Activated CD4-positive, alpha-beta T cell treated with anti-CD3 and anti-CD28 coated beads for 36 hours (primary cell): ENCODE results near the gene TBC1D2. TPM values are rescaled to one million over a fixed set of nuclear protein-coding genes. Genes with fewer than 3 reads are reported as not detected.
A peak's percentile ranks its signal among the peaks of the same experiment; 100 is the strongest.
"Not testable (repeated sequence)": the region's sequence is repeated elsewhere in the genome, so short reads cannot be mapped to it uniquely, and the experiment has no call there.

ENCODE experiments used
- ATAC-seq: fragments of 200-7000 bp; cut with Tn5 transposase; one replicate; pipeline ENCODE4 v1.10.0; 2021; ENCODE audit warnings: mild to moderate bottlenecking, moderate library complexity
- CTCF ChIA-PET: fragments of 350-600 bp; sonication (Branson Sonifier 250); formaldehyde crosslinking; loops from one replicate; lab custom pipeline; 2021; ENCODE audit warnings: antibody characterized with exemption; lab: Charles Lee
- POLR2A ChIA-PET: fragments of 350-600 bp; sonication (Branson Sonifier 250); formaldehyde crosslinking; loops from one replicate; lab custom pipeline; 2021; ENCODE audit warnings: antibody characterized with exemption, inconsistent platforms; lab: Charles Lee
- DNase-seq: peaks from one replicate; pipeline ENCODE4 v3.0.0-alpha.2; 2020
- H3K27ac Mint-ChIP-seq: one replicate; pipeline ENCODE4 v1.8.0; 2021; ENCODE audit warnings: mixed read lengths
- H3K27me3 Mint-ChIP-seq: one replicate; pipeline ENCODE4 v1.8.0; 2021; ENCODE audit warnings: mixed read lengths
- H3K36me3 Mint-ChIP-seq: one replicate; pipeline ENCODE4 v1.8.0; 2021; ENCODE audit warnings: low read depth, mixed read lengths
- H3K4me1 Mint-ChIP-seq: one replicate; pipeline ENCODE4 v1.8.0; 2021; ENCODE audit warnings: mixed read lengths
- H3K4me3 Mint-ChIP-seq: one replicate; pipeline ENCODE4 v1.8.0; 2021; ENCODE audit warnings: mild to moderate bottlenecking, moderate library complexity, mixed read lengths
- H3K9me3 Mint-ChIP-seq: one replicate; pipeline ENCODE4 v1.8.0; 2021; ENCODE audit warnings: low read depth, mixed read lengths
- intact Hi-C, 2 experiments: fragments of 100-400 bp; cut with DNase I in 1 of 2; cut with micrococcal nuclease in 1 of 2; formaldehyde crosslinking; loops; one replicate each; pipeline versions ENCODE4 v1.14.2 to v1.15.1; 2022 to 2024; cut with DNase I, micrococcal nuclease
- total RNA-seq, 2 experiments: library from RNA; stranded (reverse); gene quantifications; one replicate each; pipeline ENCODE4 v1.2.3, GENCODE V29; 2021

The TBC1D2 gene
- total RNA-seq, 2 experiments from 2014 or later = 2.8 to 3.2 TPM

- H3K36me3 Mint-ChIP-seq, H3K4me3 Mint-ChIP-seq, intact Hi-C loops, H3K27me3 Mint-ChIP-seq, H3K27ac Mint-ChIP-seq, DNase-seq, H3K9me3 Mint-ChIP-seq, H3K4me1 Mint-ChIP-seq, ATAC-seq, CTCF ChIA-PET, POLR2A ChIA-PET: not testable (repeated sequence)
These were observed 14.8 kb upstream of the TBC1D2 start for GRCh38 chr9:98270284-98270683.

GRCh38 chr9:98269652-98270051 lies 14.2 kb upstream of the TBC1D2 start:
- POLR2A ChIA-PET, CTCF ChIA-PET, DNase-seq, H3K27me3 Mint-ChIP-seq, ATAC-seq, H3K4me1 Mint-ChIP-seq, H3K4me3 Mint-ChIP-seq, H3K9me3 Mint-ChIP-seq, intact Hi-C loops, H3K36me3 Mint-ChIP-seq, H3K27ac Mint-ChIP-seq: not testable (repeated sequence)

DNA sequence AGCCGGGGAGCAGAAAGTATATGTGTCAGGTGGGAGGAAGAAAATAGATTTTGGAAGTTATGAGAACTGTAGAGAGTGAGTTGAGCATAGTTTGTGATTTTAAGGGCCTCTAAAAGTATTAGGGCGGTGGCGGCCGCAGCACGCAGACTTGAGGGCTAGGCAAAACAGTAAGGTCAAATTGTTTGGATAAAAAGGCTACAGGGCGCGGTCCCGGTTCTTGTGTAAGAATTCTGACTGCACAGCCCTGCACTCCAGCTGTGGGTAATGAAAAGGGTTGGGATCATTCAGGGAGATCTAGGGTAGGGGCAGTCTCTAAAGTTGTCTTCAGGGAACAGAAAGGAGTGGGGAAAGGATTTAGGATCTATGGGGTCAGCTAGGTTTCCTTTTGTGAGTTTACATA lies 12.1 kb upstream of the TBC1D2 start:
- H3K36me3 Mint-ChIP-seq, DNase-seq, H3K27ac Mint-ChIP-seq, ATAC-seq, CTCF ChIA-PET, H3K9me3 Mint-ChIP-seq, POLR2A ChIA-PET, H3K4me1 Mint-ChIP-seq, H3K4me3 Mint-ChIP-seq, intact Hi-C loops, H3K27me3 Mint-ChIP-seq: not testable (repeated sequence)

DNA sequence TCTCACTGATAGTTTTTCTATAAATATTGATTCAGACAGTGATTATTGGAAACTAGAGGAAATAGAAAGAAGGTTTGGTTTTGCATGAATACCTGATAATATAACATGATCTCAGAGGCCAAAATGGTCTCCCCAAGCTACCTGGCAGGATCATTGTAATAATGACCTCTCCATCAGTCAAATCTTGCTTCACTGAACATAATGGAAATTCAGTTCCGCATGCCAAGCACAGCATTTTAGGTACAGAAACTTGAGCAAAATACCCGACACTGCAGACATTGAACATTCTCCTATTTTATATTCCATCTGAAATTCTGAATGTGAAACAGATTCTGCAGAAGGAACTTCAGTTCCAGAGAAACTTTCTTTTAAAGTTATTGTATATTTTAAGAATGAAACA lies 9.1 kb upstream of the TBC1D2 start:
- no peaks in the 10 kb centered on the region for H3K36me3 Mint-ChIP-seq
- CTCF ChIA-PET = interaction anchor here (0.6 to 2.8 kb wide), 11 partner anchors 9 to 230 kb away, joined by 3 to 32 read pairs (median 5); partner anchors contain the start of gene TBC1D2
- no peaks in the 10 kb centered on the region for H3K4me1 Mint-ChIP-seq
- no peak overlapping the region for H3K27ac Mint-ChIP-seq
- no peak overlapping the region for H3K4me3 Mint-ChIP-seq
- intact Hi-C loops = loop anchor here (5.0 kb wide), 2 partner anchors 147 to 552 kb away; partner anchors contain the start of gene TRIM14 (in 1 of the 2)
- DNase-seq = no peak
- H3K27me3 Mint-ChIP-seq = no peaks in the 10 kb centered on the region
- no peak for ATAC-seq
- POLR2A ChIA-PET = no interaction called here
- H3K9me3 Mint-ChIP-seq = no peaks in the 10 kb centered on the region

DNA sequence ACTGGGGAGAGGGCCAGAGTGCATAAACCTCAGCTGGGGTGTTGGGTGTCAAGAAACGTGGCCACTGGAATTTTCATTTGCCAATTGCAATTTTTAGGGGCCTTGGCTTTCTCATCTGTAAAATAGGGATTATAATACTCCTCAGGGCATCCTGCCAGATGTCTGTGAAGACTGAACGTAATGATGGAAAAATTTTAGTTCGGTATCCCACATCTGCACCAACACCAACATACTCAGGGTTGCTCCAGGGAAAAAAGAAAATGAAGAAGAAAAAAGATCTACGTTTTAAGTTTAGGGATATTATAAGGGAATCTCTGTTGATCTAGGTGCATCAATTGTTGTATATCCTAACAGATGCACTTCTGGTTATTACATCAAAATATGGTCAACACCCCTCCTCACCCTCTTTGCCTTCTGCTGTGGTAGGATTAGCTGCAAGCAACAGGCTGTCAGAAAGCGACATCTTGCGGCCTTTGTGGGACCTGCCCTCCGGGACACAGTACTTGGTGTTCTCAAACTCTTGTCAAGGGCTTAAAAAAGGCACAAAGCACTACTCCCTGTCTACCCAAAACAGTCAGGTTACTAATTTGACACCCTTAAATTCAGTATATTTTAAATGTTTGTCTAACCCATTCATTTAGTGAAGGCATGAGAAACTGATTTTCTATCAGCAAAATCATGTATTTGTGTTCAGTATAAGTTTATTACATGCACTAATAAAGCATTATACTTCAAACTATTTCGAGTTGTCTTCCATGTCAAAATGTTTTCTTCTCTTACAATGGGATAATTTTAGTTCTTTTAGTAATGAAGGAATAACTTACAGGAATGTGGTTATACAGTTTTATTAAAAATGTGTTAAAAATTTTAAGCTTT lies 8.3 kb upstream of the TBC1D2 start:
- H3K4me3 Mint-ChIP-seq = no peak overlapping the region
- H3K36me3 Mint-ChIP-seq = no peaks in the 10 kb centered on the region
- POLR2A ChIA-PET = no interaction called here
- H3K27me3 Mint-ChIP-seq = no peaks in the 10 kb centered on the region
- no peaks in the 10 kb centered on the region for H3K4me1 Mint-ChIP-seq
- no peak overlapping the region for H3K27ac Mint-ChIP-seq
- CTCF ChIA-PET = interaction anchor here (0.5 to 2.8 kb wide), 19 partner anchors 8 to 229 kb away, joined by 3 to 32 read pairs (median 3); partner anchors contain the start of gene TBC1D2
- H3K9me3 Mint-ChIP-seq = no peaks in the 10 kb centered on the region
- intact Hi-C loops = loop anchor here (1.0 to 5.0 kb wide), 7 partner anchors 58 to 551 kb away; partner anchors contain the start of genes TRIM14 (in 1 of the 2) and TRMO (in 1 of the 2)
- DNase-seq (peak; percentile 91), ATAC-seq (peak; percentile 99)

- Mint-ChIP-seq H3K4me1 (no peaks in the 10 kb centered on the region), H3K4me3 (no peak overlapping the region)
These were observed 7.6 kb upstream of the TBC1D2 start for GRCh38 chr9:98263080-98263479.

DNA sequence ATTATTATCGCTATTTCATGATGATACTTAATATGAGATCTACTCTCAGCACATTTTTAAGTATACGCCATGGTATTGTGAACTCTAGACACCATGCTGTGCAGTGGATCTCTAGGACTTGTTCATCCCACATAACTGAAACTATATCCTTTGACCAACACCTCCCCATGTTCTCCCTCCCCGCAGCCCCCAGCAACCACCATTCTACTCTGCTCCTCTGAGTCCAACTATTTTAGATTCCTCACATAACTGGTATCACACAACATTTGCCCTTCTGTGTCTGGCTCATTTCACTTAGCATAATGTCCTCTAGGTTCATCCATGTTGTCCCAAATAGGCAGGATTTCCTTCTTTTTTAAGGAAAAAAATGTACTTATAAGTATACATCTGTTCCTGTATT lies 6.6 kb upstream of the TBC1D2 start:
- DNase-seq = no peak
- Mint-ChIP-seq H3K9me3 (no peaks in the 10 kb centered on the region), H3K4me3 (no peak overlapping the region), H3K27ac (no peak overlapping the region), H3K36me3 (no peaks in the 10 kb centered on the region), H3K27me3 (no peaks in the 10 kb centered on the region), H3K4me1 (no peaks in the 10 kb centered on the region)
- ChIA-PET POLR2A (no interaction called here), CTCF (interaction anchor here (1.0 to 2.8 kb wide), 3 partner anchors 57 to 164 kb away, joined by 3 to 32 read pairs (median 3); no protein-coding TSS in a partner anchor)
- no peak for ATAC-seq
- intact Hi-C loops = loop anchor here (2.0 to 5.0 kb wide), 3 partner anchors 145 to 550 kb away; partner anchors contain the start of genes TRIM14 (in 1 of the 2) and TRMO (in 1 of the 2)

More at GRCh38 chr9:98263080-98263479, 7.6 kb upstream of the TBC1D2 start:
- no peak for DNase-seq
- Mint-ChIP-seq H3K9me3 (no peaks in the 10 kb centered on the region), H3K27ac (no peak overlapping the region), H3K27me3 (no peaks in the 10 kb centered on the region), H3K36me3 (no peaks in the 10 kb centered on the region)
- no peak for ATAC-seq
- intact Hi-C loops = loop anchor here (1.0 to 5.0 kb wide), 7 partner anchors 58 to 551 kb away; partner anchors contain the start of genes TRIM14 (in 1 of the 2) and TRMO (in 1 of the 2)
- POLR2A ChIA-PET = no interaction called here
- CTCF ChIA-PET = interaction anchor here (0.7 to 2.8 kb wide), 14 partner anchors 7 to 229 kb away, joined by 3 to 32 read pairs (median 4); partner anchors contain the start of gene TBC1D2

DNA sequence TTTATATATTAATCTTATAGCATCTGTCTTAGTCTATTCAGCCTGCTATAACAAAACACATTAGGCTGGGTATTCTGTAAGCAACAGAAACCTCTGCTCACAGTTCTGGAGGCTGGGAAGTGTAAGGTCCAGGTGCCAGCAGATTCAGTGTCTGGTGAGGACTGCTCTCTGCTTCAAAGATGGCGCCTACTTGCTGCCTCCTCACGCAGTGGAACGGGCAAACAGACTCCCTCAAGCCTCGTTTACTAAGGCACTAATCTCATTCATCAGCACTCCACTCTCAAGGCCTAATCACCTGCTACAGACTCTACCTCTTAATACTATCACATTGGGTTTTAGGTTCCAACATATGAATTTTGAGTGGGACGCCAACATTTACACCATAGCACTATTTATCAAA lies 5.2 kb upstream of the TBC1D2 start:
- POLR2A ChIA-PET = no interaction called here
- H3K9me3 Mint-ChIP-seq = no peaks in the 10 kb centered on the region
- H3K27me3 Mint-ChIP-seq = no peaks in the 10 kb centered on the region
- no peaks in the 10 kb centered on the region for H3K36me3 Mint-ChIP-seq
- no peak overlapping the region for H3K4me3 Mint-ChIP-seq
- CTCF ChIA-PET = interaction anchor here (0.8 to 1.2 kb wide), 3 partner anchors 69 to 338 kb away, joined by 3 to 5 read pairs (median 3); no protein-coding TSS in a partner anchor
- DNase-seq (no peak), ATAC-seq (no peak)
- intact Hi-C loops = loop anchor here (5.0 kb wide), 2 partner anchors 143 to 548 kb away; partner anchors contain the start of gene TRIM14 (in 1 of the 2)
- no peak overlapping the region for H3K27ac Mint-ChIP-seq
- H3K4me1 Mint-ChIP-seq = no peaks in the 10 kb centered on the region

DNA sequence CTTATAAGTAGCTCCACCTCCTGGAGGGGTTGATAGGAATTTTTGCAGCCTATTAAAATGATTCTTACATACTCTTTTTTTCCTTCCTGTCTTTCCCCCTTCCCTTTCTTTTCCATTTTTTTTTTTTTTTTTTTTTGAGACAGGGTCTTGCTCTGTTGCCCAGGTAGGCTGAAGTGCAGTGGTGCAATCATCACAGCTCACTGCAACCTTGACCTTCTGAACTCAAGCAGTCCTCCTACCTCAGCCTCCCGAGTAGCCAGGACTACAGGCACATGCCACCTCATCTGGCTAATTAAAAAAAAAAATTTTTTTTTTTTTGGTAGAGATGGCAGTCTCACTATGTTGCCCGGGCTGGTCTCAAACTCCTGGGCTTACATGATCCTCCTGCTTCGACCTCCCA lies 4.3 kb upstream of the TBC1D2 start:
- POLR2A ChIA-PET = no interaction called here
- ATAC-seq = no peak

GRCh38 chr9:98256756-98257155 lies 1.3 kb upstream of the TBC1D2 start:
- POLR2A ChIA-PET = interaction anchor here (0.6 to 1.0 kb wide), 5 partner anchors 63 to 334 kb away, joined by 3 to 7 read pairs (median 4); partner anchors contain the start of genes TRIM14 and TRMO
- peak; percentile 64 for DNase-seq
- intact Hi-C loops = loop anchor here (1.0 to 10.0 kb wide), 9 partner anchors 64 to 996 kb away; partner anchors contain the start of genes CORO2A (in 2 of the 2), XPA (in 2 of the 2), NCBP1 (in 1 of the 2) and TGFBR1 (in 1 of the 2)
- CTCF ChIA-PET = interaction anchor here (0.6 to 2.7 kb wide), 20 partner anchors 51 to 356 kb away, joined by 3 to 16 read pairs (median 4); partner anchors contain the start of genes TRIM14 and TRMO
- H3K4me1 Mint-ChIP-seq = peaks cover 17% of the 10 kb centered on the region
- H3K4me3 Mint-ChIP-seq = peak overlapping the region; percentile 94
- no peaks in the 10 kb centered on the region for H3K27me3 Mint-ChIP-seq
- no peaks in the 10 kb centered on the region for H3K9me3 Mint-ChIP-seq
- H3K36me3 Mint-ChIP-seq = no peaks in the 10 kb centered on the region
- peak overlapping the region; percentile 98 for H3K27ac Mint-ChIP-seq
- ATAC-seq = no peak

More for the DNA sequence above, 4.3 kb upstream of the TBC1D2 start:
- Mint-ChIP-seq H3K27ac (no peak overlapping the region), H3K4me1 (peaks cover 3% of the 10 kb centered on the region), H3K9me3 (no peaks in the 10 kb centered on the region), H3K27me3 (no peaks in the 10 kb centered on the region), H3K36me3 (no peaks in the 10 kb centered on the region), H3K4me3 (no peak overlapping the region)
- CTCF ChIA-PET = interaction anchor here (0.6 to 0.9 kb wide), 5 partner anchors 158 to 337 kb away, joined by 3 to 5 read pairs (median 3); no protein-coding TSS in a partner anchor
- intact Hi-C loops = loop anchor here (5.0 to 10.0 kb wide), 8 partner anchors 67 to 993 kb away; partner anchors contain the start of genes XPA (in 2 of the 2), CORO2A (in 1 of the 2), TGFBR1 (in 1 of the 2) and TRIM14 (in 1 of the 2)
- no peak for DNase-seq
